ENCODE measurements around the gene STK32C. TPM values are rescaled to one million over a fixed set of nuclear protein-coding genes. Genes with fewer than 3 reads are reported as not detected.

Gene STK32C
- total RNA-seq, 4 donors from 2014 or later = 3.7 to 13.9 (median 6.7) TPM

GRCh38 chr10:132272231-132272971, 35.3 kb downstream of the STK32C start:
- intact Hi-C loops (cut with DNase I; ENCODE audit: low total_unique reads) = no loop called here
- TF ChIP-seq POLR2A (IDR thresholded peaks at IDR 0.05) (no peak), CTCF (IDR thresholded peaks at IDR 0.05 in 4 of 5, conservative IDR thresholded peaks at IDR 0.05 in 1 of 5) (no peak)
- Histone ChIP-seq H3K36me3 (no peaks in the 10 kb centered on the region), H3K9me3 (no peaks in the 10 kb centered on the region), H3K27me3 (no peaks in the 10 kb centered on the region), H3K27ac (no peak overlapping the region), H3K4me3 (no peak overlapping the region), H3K4me1 (no peaks in the 10 kb centered on the region)
- in situ Hi-C loops (cut with MboI; ENCODE audit: low sequenced_read_pairs in 4 of 4) = no loop called here
- DNase-seq (no peak), ATAC-seq (no peak)

GRCh38 chr10:132271458-132272230, 36.1 kb downstream of the STK32C start:
- H3K36me3 ChIP-seq = no peaks in the 10 kb centered on the region
- H3K27me3 ChIP-seq = no peaks in the 10 kb centered on the region
- no peak for DNase-seq
- no peaks in the 10 kb centered on the region for H3K9me3 ChIP-seq
- no peak overlapping the region for H3K4me3 ChIP-seq
- in situ Hi-C loops (cut with MboI; ENCODE audit: low sequenced_read_pairs in 4 of 4) = no loop called here
- no peak for ATAC-seq
- H3K4me1 ChIP-seq = no peaks in the 10 kb centered on the region
- intact Hi-C loops (cut with DNase I; ENCODE audit: low total_unique reads) = no loop called here
- H3K27ac ChIP-seq = no peak overlapping the region
- TF ChIP-seq POLR2A (IDR thresholded peaks at IDR 0.05) (no peak), CTCF (IDR thresholded peaks at IDR 0.05 in 4 of 5, conservative IDR thresholded peaks at IDR 0.05 in 1 of 5) (no peak)

- H3K9me3 ChIP-seq = no peaks in the 10 kb centered on the region
- no peaks in the 10 kb centered on the region for H3K4me1 ChIP-seq
- in situ Hi-C loops (cut with MboI; ENCODE audit: low sequenced_read_pairs in 4 of 4) (no loop called here), intact Hi-C loops (cut with DNase I; ENCODE audit: low total_unique reads) (no loop called here)
- H3K4me3 ChIP-seq = no peak overlapping the region
- no peak overlapping the region for H3K27ac ChIP-seq
- no peak for DNase-seq
- TF ChIP-seq CTCF (IDR thresholded peaks at IDR 0.05 in 4 of 5, conservative IDR thresholded peaks at IDR 0.05 in 1 of 5) (no peak), POLR2A (IDR thresholded peaks at IDR 0.05) (no peak)
- no peaks in the 10 kb centered on the region for H3K36me3 ChIP-seq
- ATAC-seq = no peak
- no peaks in the 10 kb centered on the region for H3K27me3 ChIP-seq
Observed at GRCh38 chr10:132270721-132271457, 36.9 kb downstream of the STK32C start.

GRCh38 chr10:132270256-132270655, 37.5 kb downstream of the STK32C start:
- intact Hi-C loops (cut with DNase I; ENCODE audit: low total_unique reads) (no loop called here), in situ Hi-C loops (cut with MboI; ENCODE audit: low sequenced_read_pairs in 4 of 4) (no loop called here)
- TF ChIP-seq CTCF (IDR thresholded peaks at IDR 0.05 in 4 of 5, conservative IDR thresholded peaks at IDR 0.05 in 1 of 5) = no peak
- TF ChIP-seq POLR2A (IDR thresholded peaks at IDR 0.05) = no peak
- no peaks in the 10 kb centered on the region for H3K36me3 ChIP-seq
- no peaks in the 10 kb centered on the region for H3K4me1 ChIP-seq
- no peak overlapping the region for H3K27ac ChIP-seq
- no peak for ATAC-seq
- H3K27me3 ChIP-seq = no peaks in the 10 kb centered on the region
- no peak overlapping the region for H3K4me3 ChIP-seq
- no peaks in the 10 kb centered on the region for H3K9me3 ChIP-seq
- DNase-seq = no peak

All from gastrocnemius medialis (tissue), 4 donors.